ENCODE results near the gene NLGN1.

The NLGN1 gene

DNA sequence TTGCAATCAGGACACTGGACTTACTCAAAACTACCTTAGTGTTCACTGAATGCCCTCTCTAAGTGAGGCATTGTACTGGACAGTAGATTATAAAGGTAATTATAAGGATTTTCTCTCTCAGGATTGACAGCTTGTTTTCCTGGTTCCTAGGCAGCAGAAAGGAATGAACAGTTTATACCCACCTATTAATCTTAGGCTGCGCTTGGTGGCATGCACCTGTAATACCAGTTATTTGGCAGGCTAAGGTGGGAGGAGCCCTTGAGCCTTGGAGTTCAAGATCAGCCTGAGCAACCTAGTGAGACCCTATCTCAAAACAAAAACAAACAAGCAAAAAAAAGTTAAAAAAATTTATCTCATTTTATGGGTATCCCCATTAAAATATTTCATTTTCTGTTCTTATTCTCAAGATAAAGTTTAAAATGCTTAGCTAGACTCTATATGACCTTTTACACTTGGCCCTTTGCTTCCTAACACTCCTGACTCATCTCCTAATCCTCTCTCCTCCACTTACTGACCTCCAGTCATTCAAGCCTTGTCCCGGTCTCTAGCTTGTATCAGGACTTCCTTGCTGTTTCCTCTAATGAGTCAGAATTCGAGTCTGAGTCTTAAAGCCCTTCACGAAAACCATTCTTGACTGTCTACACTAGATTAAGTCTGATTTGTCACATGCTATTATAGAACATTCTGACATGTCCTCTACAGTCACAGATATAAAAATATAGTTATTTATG lies 348.6 kb downstream of the NLGN1 start:
- ATAC-seq, result no peak
- TF ChIP-seq ZNF565 (CRISPR knock-in tag; conservative IDR thresholded peaks at IDR 0.05; ENCODE audit: low read depth) (no peak), SNAI2 (CRISPR knock-in tag; IDR thresholded peaks at IDR 0.05) (no peak), ZFP30 (CRISPR knock-in tag; IDR thresholded peaks at IDR 0.05) (no peak), ARNTL (CRISPR knock-in tag; IDR thresholded peaks at IDR 0.05; ENCODE audit: borderline replicate concordance, low read depth) (no peak), RARB (CRISPR knock-in tag; IDR thresholded peaks at IDR 0.05) (no peak), ZFP3 (CRISPR knock-in tag; IDR thresholded peaks at IDR 0.05) (no peak), OSR1 (CRISPR knock-in tag; IDR thresholded peaks at IDR 0.05) (no peak), ZC3H10 (CRISPR knock-in tag; IDR thresholded peaks at IDR 0.05) (no peak)
- TF ChIP-seq, protein P1, sequence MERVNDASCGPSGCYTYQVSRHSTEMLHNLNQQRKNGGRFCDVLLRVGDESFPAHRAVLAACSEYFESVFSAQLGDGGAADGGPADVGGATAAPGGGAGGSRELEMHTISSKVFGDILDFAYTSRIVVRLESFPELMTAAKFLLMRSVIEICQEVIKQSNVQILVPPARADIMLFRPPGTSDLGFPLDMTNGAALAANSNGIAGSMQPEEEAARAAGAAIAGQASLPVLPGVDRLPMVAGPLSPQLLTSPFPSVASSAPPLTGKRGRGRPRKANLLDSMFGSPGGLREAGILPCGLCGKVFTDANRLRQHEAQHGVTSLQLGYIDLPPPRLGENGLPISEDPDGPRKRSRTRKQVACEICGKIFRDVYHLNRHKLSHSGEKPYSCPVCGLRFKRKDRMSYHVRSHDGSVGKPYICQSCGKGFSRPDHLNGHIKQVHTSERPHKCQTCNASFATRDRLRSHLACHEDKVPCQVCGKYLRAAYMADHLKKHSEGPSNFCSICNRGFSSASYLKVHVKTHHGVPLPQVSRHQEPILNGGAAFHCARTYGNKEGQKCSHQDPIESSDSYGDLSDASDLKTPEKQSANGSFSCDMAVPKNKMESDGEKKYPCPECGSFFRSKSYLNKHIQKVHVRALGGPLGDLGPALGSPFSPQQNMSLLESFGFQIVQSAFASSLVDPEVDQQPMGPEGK (CRISPR knock-in tag; IDR thresholded peaks at IDR 0.05; ENCODE audit: borderline replicate concordance), result no peak

DNA sequence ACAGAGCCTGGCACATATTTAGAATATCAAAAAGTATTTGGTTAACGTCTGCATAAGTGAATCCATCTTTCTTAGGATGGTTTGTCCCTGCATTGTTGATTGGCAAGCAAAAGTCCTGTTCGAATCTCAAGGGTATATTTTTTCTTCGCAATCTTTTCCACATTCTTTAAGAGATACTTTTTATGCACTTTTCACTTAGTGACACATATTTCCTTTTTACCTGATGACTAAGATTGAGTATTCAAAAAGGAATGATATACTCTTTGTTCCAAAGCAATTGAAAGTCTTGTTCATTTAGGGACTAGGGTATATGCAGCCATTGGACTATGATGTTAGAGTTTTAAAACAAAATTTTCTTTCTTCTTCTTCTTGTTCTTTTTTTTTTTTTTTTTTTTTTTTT lies 349.9 kb downstream of the NLGN1 start:
- ATAC-seq, result no peak
- TF ChIP-seq PPARA (CRISPR knock-in tag; IDR thresholded peaks at IDR 0.05; ENCODE audit: borderline replicate concordance) (no peak), ZFP3 (CRISPR knock-in tag; IDR thresholded peaks at IDR 0.05) (no peak), RARB (CRISPR knock-in tag; IDR thresholded peaks at IDR 0.05) (no peak), ZNF70 (CRISPR knock-in tag; IDR thresholded peaks at IDR 0.05) (no peak), BACH2 (CRISPR knock-in tag; IDR thresholded peaks at IDR 0.05; ENCODE audit: borderline replicate concordance) (no peak), ARNTL (CRISPR knock-in tag; IDR thresholded peaks at IDR 0.05; ENCODE audit: borderline replicate concordance, low read depth) (no peak), ZFP30 (CRISPR knock-in tag; IDR thresholded peaks at IDR 0.05) (no peak), OSR1 (CRISPR knock-in tag; IDR thresholded peaks at IDR 0.05) (no peak), ZNF565 (CRISPR knock-in tag; conservative IDR thresholded peaks at IDR 0.05; ENCODE audit: low read depth) (no peak), ZNF8 (CRISPR knock-in tag; IDR thresholded peaks at IDR 0.05) (no peak), TOX (CRISPR knock-in tag; IDR thresholded peaks at IDR 0.05; ENCODE audit: borderline replicate concordance) (no peak), ISL1 (CRISPR knock-in tag; IDR thresholded peaks at IDR 0.05) (no peak), TCF4 (CRISPR knock-in tag; IDR thresholded peaks at IDR 0.05; ENCODE audit: borderline replicate concordance) (no peak), ESRRG (CRISPR knock-in tag; IDR thresholded peaks at IDR 0.05) (no peak), ZC3H10 (CRISPR knock-in tag; IDR thresholded peaks at IDR 0.05) (no peak), GLIS3 (CRISPR knock-in tag; IDR thresholded peaks at IDR 0.05) (no peak)
- TF ChIP-seq, protein P2, sequence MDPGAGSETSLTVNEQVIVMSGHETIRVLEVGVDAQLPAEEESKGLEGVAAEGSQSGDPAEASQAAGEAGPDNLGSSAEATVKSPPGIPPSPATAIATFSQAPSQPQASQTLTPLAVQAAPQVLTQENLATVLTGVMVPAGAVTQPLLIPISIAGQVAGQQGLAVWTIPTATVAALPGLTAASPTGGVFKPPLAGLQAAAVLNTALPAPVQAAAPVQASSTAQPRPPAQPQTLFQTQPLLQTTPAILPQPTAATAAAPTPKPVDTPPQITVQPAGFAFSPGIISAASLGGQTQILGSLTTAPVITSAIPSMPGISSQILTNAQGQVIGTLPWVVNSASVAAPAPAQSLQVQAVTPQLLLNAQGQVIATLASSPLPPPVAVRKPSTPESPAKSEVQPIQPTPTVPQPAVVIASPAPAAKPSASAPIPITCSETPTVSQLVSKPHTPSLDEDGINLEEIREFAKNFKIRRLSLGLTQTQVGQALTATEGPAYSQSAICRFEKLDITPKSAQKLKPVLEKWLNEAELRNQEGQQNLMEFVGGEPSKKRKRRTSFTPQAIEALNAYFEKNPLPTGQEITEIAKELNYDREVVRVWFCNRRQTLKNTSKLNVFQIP (CRISPR knock-in tag; IDR thresholded peaks at IDR 0.05; ENCODE audit: borderline replicate concordance, low read depth), result no peak
- TF ChIP-seq, protein P3, sequence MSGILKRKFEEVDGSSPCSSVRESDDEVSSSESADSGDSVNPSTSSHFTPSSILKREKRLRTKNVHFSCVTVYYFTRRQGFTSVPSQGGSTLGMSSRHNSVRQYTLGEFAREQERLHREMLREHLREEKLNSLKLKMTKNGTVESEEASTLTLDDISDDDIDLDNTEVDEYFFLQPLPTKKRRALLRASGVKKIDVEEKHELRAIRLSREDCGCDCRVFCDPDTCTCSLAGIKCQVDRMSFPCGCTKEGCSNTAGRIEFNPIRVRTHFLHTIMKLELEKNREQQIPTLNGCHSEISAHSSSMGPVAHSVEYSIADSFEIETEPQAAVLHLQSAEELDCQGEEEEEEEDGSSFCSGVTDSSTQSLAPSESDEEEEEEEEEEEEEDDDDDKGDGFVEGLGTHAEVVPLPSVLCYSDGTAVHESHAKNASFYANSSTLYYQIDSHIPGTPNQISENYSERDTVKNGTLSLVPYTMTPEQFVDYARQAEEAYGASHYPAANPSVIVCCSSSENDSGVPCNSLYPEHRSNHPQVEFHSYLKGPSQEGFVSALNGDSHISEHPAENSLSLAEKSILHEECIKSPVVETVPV (CRISPR knock-in tag; IDR thresholded peaks at IDR 0.05), result no peak
- TF ChIP-seq, protein P1 (CRISPR knock-in tag; IDR thresholded peaks at IDR 0.05; ENCODE audit: borderline replicate concordance), result no peak
- TF ChIP-seq, protein P4, sequence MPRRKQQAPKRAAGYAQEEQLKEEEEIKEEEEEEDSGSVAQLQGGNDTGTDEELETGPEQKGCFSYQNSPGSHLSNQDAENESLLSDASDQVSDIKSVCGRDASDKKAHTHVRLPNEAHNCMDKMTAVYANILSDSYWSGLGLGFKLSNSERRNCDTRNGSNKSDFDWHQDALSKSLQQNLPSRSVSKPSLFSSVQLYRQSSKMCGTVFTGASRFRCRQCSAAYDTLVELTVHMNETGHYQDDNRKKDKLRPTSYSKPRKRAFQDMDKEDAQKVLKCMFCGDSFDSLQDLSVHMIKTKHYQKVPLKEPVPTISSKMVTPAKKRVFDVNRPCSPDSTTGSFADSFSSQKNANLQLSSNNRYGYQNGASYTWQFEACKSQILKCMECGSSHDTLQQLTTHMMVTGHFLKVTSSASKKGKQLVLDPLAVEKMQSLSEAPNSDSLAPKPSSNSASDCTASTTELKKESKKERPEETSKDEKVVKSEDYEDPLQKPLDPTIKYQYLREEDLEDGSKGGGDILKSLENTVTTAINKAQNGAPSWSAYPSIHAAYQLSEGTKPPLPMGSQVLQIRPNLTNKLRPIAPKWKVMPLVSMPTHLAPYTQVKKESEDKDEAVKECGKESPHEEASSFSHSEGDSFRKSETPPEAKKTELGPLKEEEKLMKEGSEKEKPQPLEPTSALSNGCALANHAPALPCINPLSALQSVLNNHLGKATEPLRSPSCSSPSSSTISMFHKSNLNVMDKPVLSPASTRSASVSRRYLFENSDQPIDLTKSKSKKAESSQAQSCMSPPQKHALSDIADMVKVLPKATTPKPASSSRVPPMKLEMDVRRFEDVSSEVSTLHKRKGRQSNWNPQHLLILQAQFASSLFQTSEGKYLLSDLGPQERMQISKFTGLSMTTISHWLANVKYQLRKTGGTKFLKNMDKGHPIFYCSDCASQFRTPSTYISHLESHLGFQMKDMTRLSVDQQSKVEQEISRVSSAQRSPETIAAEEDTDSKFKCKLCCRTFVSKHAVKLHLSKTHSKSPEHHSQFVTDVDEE (CRISPR knock-in tag; IDR thresholded peaks at IDR 0.05), result no peak

Data from SK-N-SH treated with all-trans-retinoic acid at 6 μM for 48 hours (cell line).